Measurements from ENCODE around the gene ABT1. TPM values are rescaled to one million over a fixed set of nuclear protein-coding genes. Genes with fewer than 3 reads are reported as not detected.

ABT1 gene
- total RNA-seq (2022; extraction: Qiagen RNA extraction), result 12.7 to 14.1 TPM (median 12.8 TPM) in 5 replicates

GRCh38 chr6:26596579-26597388 is at the start of gene ABT1:
TSS of gene ABT1 (plus strand) at chr6:26596953. CDS start at chr6:26596983, 30 bp downstream.

Other genes starting within 250 kb of the ABT1 start
- 2.9 to 4.4 TPM (median 3.2 TPM) in 5 replicates for gene BTN3A2, start 231.8 kb upstream of the ABT1 start, total RNA-seq (2022; extraction: Qiagen RNA extraction)
- 4.8 to 8.8 TPM (median 5.9 TPM) in 5 replicates for gene BTN2A2, start 213.8 kb upstream of the ABT1 start, total RNA-seq (2022; extraction: Qiagen RNA extraction)
- gene BTN3A1, start 194.7 kb upstream of the ABT1 start, total RNA-seq (2022; extraction: Qiagen RNA extraction), result 1.7 to 2.6 TPM (median 2.3 TPM) in 5 replicates
- gene BTN3A3, start 156.4 kb upstream of the ABT1 start, total RNA-seq (2022; extraction: Qiagen RNA extraction), result 0.50 to 0.92 TPM (median 0.71 TPM) in 5 replicates
- gene BTN2A1, start 139.0 kb upstream of the ABT1 start, total RNA-seq (2022; extraction: Qiagen RNA extraction), result 15.8 to 22.5 TPM (median 21.3 TPM) in 5 replicates
- gene BTN1A1, start 96.7 kb upstream of the ABT1 start, total RNA-seq (2022; extraction: Qiagen RNA extraction), result not detected in 5 replicates
- gene HMGN4, start 58.6 kb upstream of the ABT1 start, total RNA-seq (2022; extraction: Qiagen RNA extraction), result 65.6 to 85.0 TPM (median 75.3 TPM) in 5 replicates
- gene ZNF322, start 62.8 kb downstream of the ABT1 start, total RNA-seq (2022; extraction: Qiagen RNA extraction), result 4.7 to 7.3 TPM (median 5.4 TPM) in 5 replicates

Data from A549 treated with dexamethasone at 1 μM for 4 hours (cell line).